Neural cell (in vitro differentiated cells): ENCODE results near the gene EVL.

Experiments
- EP300 ChIP-seq: fragments of 450-650 bp; conservative IDR thresholded peaks from 2 replicates; pipeline ENCODE4 v1.6.1; 2014; ENCODE audit warnings: antibody characterized with exemption, mild to moderate bottlenecking, moderate library complexity; ENCODE audit not compliant: poor library complexity, severe bottlenecking
- EZH2 ChIP-seq: fragments of 200-600, 300-800 bp; shearing (Covaris generic), sonication (generic); IDR thresholded peaks from 2 replicates; pipeline ENCODE4 v1.6.1; 2014; ENCODE audit warnings: antibody characterized with exemption, low read length, borderline replicate concordance, mild to moderate bottlenecking; ENCODE audit not compliant: insufficient read depth, poor library complexity, severe bottlenecking
- MXI1 ChIP-seq: fragments of 450-650 bp; conservative IDR thresholded peaks from 2 replicates; pipeline ENCODE4 v1.6.1; 2014; ENCODE audit warnings: antibody characterized with exemption, mild to moderate bottlenecking; ENCODE audit not compliant: poor library complexity, severe bottlenecking
- POLR2AphosphoS5 ChIP-seq: IDR thresholded peaks from 2 replicates; pipeline ENCODE4 v1.6.1; 2012
- RAD21 ChIP-seq: fragments of 450-650 bp; conservative IDR thresholded peaks from 2 replicates; pipeline ENCODE4 v1.6.1; 2014; ENCODE audit warnings: antibody characterized with exemption, mild to moderate bottlenecking, moderate library complexity
- SMC3 ChIP-seq: fragments of 450-650 bp; conservative IDR thresholded peaks from 2 replicates; pipeline ENCODE4 v1.6.1; 2014; ENCODE audit warnings: antibody characterized with exemption, mild to moderate bottlenecking, moderate library complexity; ENCODE audit not compliant: poor library complexity
- TAF1 ChIP-seq: IDR thresholded peaks from 2 replicates; pipeline ENCODE4 v1.6.1; 2012; ENCODE audit warnings: low read depth
- TF ChIP-seq, protein P1 (sequence below): fragments of 450-650 bp; IDR thresholded peaks from 2 replicates; pipeline ENCODE4 v1.5.1; 2014; ENCODE audit warnings: antibody characterized with exemption, mild to moderate bottlenecking, moderate library complexity; ENCODE audit not compliant: poor library complexity, severe bottlenecking
- TF ChIP-seq, protein P2 (sequence below): IDR thresholded peaks from 2 replicates; pipeline ENCODE4 v1.6.1; 2012; ENCODE audit warnings: borderline replicate concordance

DNA sequence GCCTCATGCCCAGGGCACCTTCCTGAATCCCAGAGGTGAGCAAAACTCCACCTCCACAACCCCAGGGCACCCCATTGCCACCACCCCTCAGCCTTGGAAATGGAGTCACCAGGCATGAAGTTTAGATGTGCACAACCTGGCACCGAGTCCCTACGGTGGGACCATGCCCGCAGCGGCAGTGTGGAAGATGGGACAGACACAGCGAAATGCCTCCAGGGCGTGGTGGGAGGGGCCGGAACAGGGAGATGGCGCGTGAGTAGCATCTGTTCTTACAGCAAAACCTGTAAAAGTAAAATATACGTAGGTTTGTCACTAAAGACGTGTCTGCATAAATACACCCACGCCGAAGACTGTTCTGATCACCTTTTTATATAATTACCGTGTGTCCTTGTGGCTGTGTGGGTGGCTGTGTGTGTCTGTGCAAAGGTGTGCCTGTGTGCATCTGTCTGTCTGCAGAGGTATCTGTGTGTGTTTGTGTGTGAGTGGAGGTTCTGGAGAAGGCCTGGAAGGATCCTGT, 111.6 kb downstream of the EVL start:
- TF ChIP-seq, protein P1, sequence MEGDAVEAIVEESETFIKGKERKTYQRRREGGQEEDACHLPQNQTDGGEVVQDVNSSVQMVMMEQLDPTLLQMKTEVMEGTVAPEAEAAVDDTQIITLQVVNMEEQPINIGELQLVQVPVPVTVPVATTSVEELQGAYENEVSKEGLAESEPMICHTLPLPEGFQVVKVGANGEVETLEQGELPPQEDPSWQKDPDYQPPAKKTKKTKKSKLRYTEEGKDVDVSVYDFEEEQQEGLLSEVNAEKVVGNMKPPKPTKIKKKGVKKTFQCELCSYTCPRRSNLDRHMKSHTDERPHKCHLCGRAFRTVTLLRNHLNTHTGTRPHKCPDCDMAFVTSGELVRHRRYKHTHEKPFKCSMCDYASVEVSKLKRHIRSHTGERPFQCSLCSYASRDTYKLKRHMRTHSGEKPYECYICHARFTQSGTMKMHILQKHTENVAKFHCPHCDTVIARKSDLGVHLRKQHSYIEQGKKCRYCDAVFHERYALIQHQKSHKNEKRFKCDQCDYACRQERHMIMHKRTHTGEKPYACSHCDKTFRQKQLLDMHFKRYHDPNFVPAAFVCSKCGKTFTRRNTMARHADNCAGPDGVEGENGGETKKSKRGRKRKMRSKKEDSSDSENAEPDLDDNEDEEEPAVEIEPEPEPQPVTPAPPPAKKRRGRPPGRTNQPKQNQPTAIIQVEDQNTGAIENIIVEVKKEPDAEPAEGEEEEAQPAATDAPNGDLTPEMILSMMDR, result no peak
- TF ChIP-seq MXI1 (no peak), TAF1 (no peak), EP300 (no peak), POLR2AphosphoS5 (no peak), EZH2 (no peak), SMC3 (no peak), RAD21 (no peak)
- TF ChIP-seq, protein P2, sequence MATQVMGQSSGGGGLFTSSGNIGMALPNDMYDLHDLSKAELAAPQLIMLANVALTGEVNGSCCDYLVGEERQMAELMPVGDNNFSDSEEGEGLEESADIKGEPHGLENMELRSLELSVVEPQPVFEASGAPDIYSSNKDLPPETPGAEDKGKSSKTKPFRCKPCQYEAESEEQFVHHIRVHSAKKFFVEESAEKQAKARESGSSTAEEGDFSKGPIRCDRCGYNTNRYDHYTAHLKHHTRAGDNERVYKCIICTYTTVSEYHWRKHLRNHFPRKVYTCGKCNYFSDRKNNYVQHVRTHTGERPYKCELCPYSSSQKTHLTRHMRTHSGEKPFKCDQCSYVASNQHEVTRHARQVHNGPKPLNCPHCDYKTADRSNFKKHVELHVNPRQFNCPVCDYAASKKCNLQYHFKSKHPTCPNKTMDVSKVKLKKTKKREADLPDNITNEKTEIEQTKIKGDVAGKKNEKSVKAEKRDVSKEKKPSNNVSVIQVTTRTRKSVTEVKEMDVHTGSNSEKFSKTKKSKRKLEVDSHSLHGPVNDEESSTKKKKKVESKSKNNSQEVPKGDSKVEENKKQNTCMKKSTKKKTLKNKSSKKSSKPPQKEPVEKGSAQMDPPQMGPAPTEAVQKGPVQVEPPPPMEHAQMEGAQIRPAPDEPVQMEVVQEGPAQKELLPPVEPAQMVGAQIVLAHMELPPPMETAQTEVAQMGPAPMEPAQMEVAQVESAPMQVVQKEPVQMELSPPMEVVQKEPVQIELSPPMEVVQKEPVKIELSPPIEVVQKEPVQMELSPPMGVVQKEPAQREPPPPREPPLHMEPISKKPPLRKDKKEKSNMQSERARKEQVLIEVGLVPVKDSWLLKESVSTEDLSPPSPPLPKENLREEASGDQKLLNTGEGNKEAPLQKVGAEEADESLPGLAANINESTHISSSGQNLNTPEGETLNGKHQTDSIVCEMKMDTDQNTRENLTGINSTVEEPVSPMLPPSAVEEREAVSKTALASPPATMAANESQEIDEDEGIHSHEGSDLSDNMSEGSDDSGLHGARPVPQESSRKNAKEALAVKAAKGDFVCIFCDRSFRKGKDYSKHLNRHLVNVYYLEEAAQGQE, result no peak
